HCT116 (cell line): Measurements from ENCODE around the gene CSNK2A2. TPM values are rescaled to one million over a fixed set of nuclear protein-coding genes. Genes with fewer than 3 reads are reported as not detected.

ENCODE experiments used
- ATAC-seq: fragments of 200-7000 bp; cut with Tn5 transposase; 2 replicates; pipeline ENCODE4 v1.9.1; 2020; ENCODE audit warnings: mild to moderate bottlenecking, moderate library complexity
- BruUV-seq: library from RNA; stranded (reverse); fragments of 400-500 nt; replicated peaks from 2 replicates; lab custom pipeline; 2021; lab: Mats Ljungman, UMichigan
- CTCF ChIA-PET: fragments of 300-600 bp; sonication (Branson Sonifier 250); formaldehyde crosslinking; loops from one replicate; lab custom pipeline; 2021; ENCODE audit warnings: antibody characterized with exemption; lab: Charles Lee
- POLR2A ChIA-PET: fragments of 300-600, 350-600 bp; sonication (Branson Sonifier 250); formaldehyde crosslinking; loops from one replicate; lab custom pipeline; 2021; ENCODE audit warnings: antibody characterized with exemption; lab: Charles Lee
- RAD21 ChIA-PET, 2 experiments: fragments of 300-600 bp; sonication (Branson Sonifier 250); formaldehyde crosslinking; loops; one replicate each; lab custom pipeline; 2023; ENCODE audit warnings: low total read pairs in 2 of 2; ENCODE audit not compliant: uncharacterized antibody in 2 of 2, unreplicated experiment in 2 of 2, low non-redundant PET in 1 of 2; lab: Charles Lee
- DNase-seq: peaks from one replicate; pipeline ENCODE4 v3.0.0-alpha.2; 2010; ENCODE audit warnings: low read depth, low spot score
- H2AFZ ChIP-seq: fragments of 200-600 bp; shearing (Covaris generic), sonication (generic); 2 replicates; pipeline ENCODE4 v1.6.1; 2017; ENCODE audit warnings: low read depth, mixed run types, mixed read lengths, antibody characterized with exemption, low read length; ENCODE audit not compliant: poor library complexity, severe bottlenecking
- H3K27ac ChIP-seq: 2 replicates; pipeline ENCODE4 v1.5.1; 2012; ENCODE audit warnings: low read depth, low read length
- H3K27me3 ChIP-seq: fragments of 200-600 bp; sonication (generic); 2 replicates; pipeline ENCODE4 v1.6.1; 2016; ENCODE audit warnings: mixed run types, low read length, mixed read lengths; ENCODE audit not compliant: insufficient read depth
- H3K36me3 ChIP-seq, 2 experiments: fragments of 200-500 bp in 1 of 2; fragments of 200-600 bp in 1 of 2; sonication (Bioruptor generic) in 1 of 2; sonication (generic) in 1 of 2; 2 replicates each; pipeline versions ENCODE4 v1.5.1 to v1.6.1; 2014 to 2016; ENCODE audit warnings: low read length in 2 of 2, inconsistent platforms in 1 of 2, mixed read lengths in 1 of 2, mixed run types in 1 of 2; ENCODE audit not compliant: insufficient read depth in 2 of 2, control insufficient read depth in 1 of 2
- H3K4me1 ChIP-seq, 2 experiments: fragments of 200-600 bp in 1 of 2; sonication (generic) in 1 of 2; 2 replicates each; pipeline versions ENCODE4 v1.5.1 to v1.6.1; 2012 to 2017; ENCODE audit warnings: low read length in 2 of 2, inconsistent platforms in 1 of 2, mild to moderate bottlenecking in 1 of 2, mixed read lengths in 1 of 2, mixed run types in 1 of 2, moderate library complexity in 1 of 2; ENCODE audit not compliant: insufficient read depth in 2 of 2, control insufficient read depth in 1 of 2
- H3K4me2 ChIP-seq: fragments of 200-600 bp; sonication (generic); 2 replicates; pipeline ENCODE4 v1.6.1; 2017; ENCODE audit warnings: mixed run types, low read length, mixed read lengths
- H3K4me3 ChIP-seq, 2 experiments: fragments of 200-600 bp in 1 of 2; sonication (generic) in 1 of 2; replicated peaks in 1 of 2; 2 replicates each; pipeline ENCODE4 v1.5.1; 2011 to 2016; ENCODE audit warnings: low read length in 2 of 2, control low read depth in 1 of 2, low read depth in 1 of 2, mild to moderate bottlenecking in 1 of 2, mixed read lengths in 1 of 2, mixed run types in 1 of 2
- H3K79me2 ChIP-seq: fragments of 200-600 bp; sonication (generic); 2 replicates; pipeline ENCODE4 v1.6.1; 2017; ENCODE audit warnings: mild to moderate bottlenecking, mixed run types, low read length, moderate library complexity, mixed read lengths; ENCODE audit not compliant: insufficient read depth
- H3K9ac ChIP-seq: fragments of 200-600 bp; sonication (generic); 2 replicates; pipeline ENCODE4 v1.6.1; 2016; ENCODE audit warnings: low read length, mixed read lengths
- H3K9me2 ChIP-seq: fragments of 200-600 bp; sonication (generic), shearing (Covaris generic); 2 replicates; pipeline ENCODE4 v1.6.1; 2017; ENCODE audit warnings: mixed run types, mild to moderate bottlenecking, moderate library complexity; ENCODE audit not compliant: insufficient read depth
- H3K9me3 ChIP-seq, 2 experiments: fragments of 200-500 bp in 1 of 2; fragments of 200-600 bp in 1 of 2; sonication (Bioruptor generic) in 1 of 2; sonication (generic) in 1 of 2; 2 replicates each; pipeline ENCODE4 v1.6.1; 2014 to 2017; ENCODE audit warnings: low read length in 2 of 2, mixed read lengths in 2 of 2, inconsistent platforms in 1 of 2, low read depth in 1 of 2, mild to moderate bottlenecking in 1 of 2, mixed run types in 1 of 2, moderate library complexity in 1 of 2; ENCODE audit not compliant: control insufficient read depth in 1 of 2, insufficient read depth in 1 of 2
- H4K20me1 ChIP-seq: fragments of 200-600 bp; sonication (generic), shearing (Covaris generic); 2 replicates; pipeline ENCODE4 v1.6.1; 2017; ENCODE audit warnings: mixed run types, mild to moderate bottlenecking, moderate library complexity; ENCODE audit not compliant: insufficient read depth
- ATF3 ChIP-seq: IDR thresholded peaks from 2 replicates; pipeline ENCODE4 v1.6.1; 2012
- CBX3 ChIP-seq: IDR thresholded peaks from 2 replicates; pipeline ENCODE4 v1.6.1; 2012; ENCODE audit warnings: low read depth
- CEBPB ChIP-seq: IDR thresholded peaks from 2 replicates; pipeline ENCODE4 v1.6.1; 2012; ENCODE audit warnings: low read depth
- CTCF ChIP-seq, 3 experiments: fragments of 200-600 bp in 1 of 3; sonication (generic) in 1 of 3; IDR thresholded peaks in 2 of 3; conservative IDR thresholded peaks in 1 of 3; 2 replicates each; pipeline ENCODE4 v1.5.1; 2012 to 2017; ENCODE audit warnings: low read depth in 2 of 3, low read length in 2 of 3, antibody characterized with exemption in 1 of 3, borderline replicate concordance in 1 of 3, control low read depth in 1 of 3, mild to moderate bottlenecking in 1 of 3, mixed read lengths in 1 of 3, mixed run types in 1 of 3, moderate library complexity in 1 of 3; ENCODE audit not compliant: insufficient read depth in 1 of 3
- EGR1 ChIP-seq: IDR thresholded peaks from 2 replicates; pipeline ENCODE4 v1.6.1; 2012; ENCODE audit warnings: low read depth
- ELF1 ChIP-seq: IDR thresholded peaks from 2 replicates; pipeline ENCODE4 v1.6.1; 2012; ENCODE audit warnings: low read depth, borderline replicate concordance
- EZH2 ChIP-seq: fragments of 200-600 bp; sonication (generic); IDR thresholded peaks from 2 replicates; pipeline ENCODE4 v1.6.1; 2017; ENCODE audit warnings: antibody characterized with exemption, mixed run types
- EZH2phosphoT487 ChIP-seq: fragments of 200-600 bp; IDR thresholded peaks from 2 replicates; pipeline ENCODE4 v1.6.1; 2018; ENCODE audit warnings: antibody characterized with exemption, borderline replicate concordance
- FOSL1 ChIP-seq: IDR thresholded peaks from 2 replicates; pipeline ENCODE4 v1.6.1; 2012; ENCODE audit warnings: low read depth
- JUND ChIP-seq: IDR thresholded peaks from 2 replicates; pipeline ENCODE4 v1.6.1; 2012
- MAX ChIP-seq: IDR thresholded peaks from 2 replicates; pipeline ENCODE4 v1.6.1; 2012
- POLR2AphosphoS5 ChIP-seq: IDR thresholded peaks from 2 replicates; pipeline ENCODE4 v1.6.1; 2011; ENCODE audit warnings: mild to moderate bottlenecking, low read depth, low read length, moderate library complexity
- REST ChIP-seq: IDR thresholded peaks from 2 replicates; pipeline ENCODE4 v1.6.1; 2012; ENCODE audit warnings: low read depth
- SIN3A ChIP-seq: IDR thresholded peaks from 2 replicates; pipeline ENCODE4 v1.6.1; 2012; ENCODE audit warnings: low read depth
- SP1 ChIP-seq: IDR thresholded peaks from 2 replicates; pipeline ENCODE4 v1.6.1; 2012; ENCODE audit warnings: low read depth
- TCF7L2 ChIP-seq: IDR thresholded peaks from 2 replicates; pipeline ENCODE4 v1.7.0; 2011; ENCODE audit warnings: borderline replicate concordance, inconsistent platforms; ENCODE audit not compliant: insufficient read depth, insufficient read length; ENCODE audit errors: extremely low read depth
- YY1 ChIP-seq: IDR thresholded peaks from 2 replicates; pipeline ENCODE4 v1.6.1; 2011; ENCODE audit warnings: low read length, low read depth, moderate library complexity, mild to moderate bottlenecking; ENCODE audit not compliant: insufficient replicate concordance; ENCODE audit errors: extremely low read depth
- ZBTB33 ChIP-seq: IDR thresholded peaks from 2 replicates; pipeline ENCODE4 v1.6.1; 2011; ENCODE audit warnings: mild to moderate bottlenecking, low read length, moderate library complexity; ENCODE audit not compliant: insufficient replicate concordance; ENCODE audit errors: extremely low read depth
- ZFX ChIP-seq: fragments of 450-650 bp; IDR thresholded peaks from 2 replicates; pipeline ENCODE4 v1.6.1; 2017
- ZNF274 ChIP-seq: fragments of 200-500 bp; sonication (Bioruptor generic); IDR thresholded peaks from 2 replicates; pipeline ENCODE4 v1.6.1; 2014; ENCODE audit warnings: mild to moderate bottlenecking, low read depth, low read length, inconsistent platforms
- intact Hi-C: fragments of 100-400 bp; cut with micrococcal nuclease; formaldehyde crosslinking; loops from 2 replicates; pipeline ENCODE4 v1.10.0; 2022
- total RNA-seq: library from RNA; stranded (reverse); gene quantifications from one replicate; pipeline ENCODE4 v1.2.1, GENCODE V29; 2021; ENCODE audit not compliant: unreplicated experiment

Gene CSNK2A2
- total RNA-seq, 1 experiment from 2014 or later, result 97.7 TPM

GRCh38 chr16:58125041-58125440 lies 72.9 kb downstream of the CSNK2A2 start:
- no peak for TF ChIP-seq CBX3
- TF ChIP-seq CEBPB, result no peak
- TF ChIP-seq FOSL1, result no peak
- TF ChIP-seq ATF3, result no peak
- no peak for TF ChIP-seq TCF7L2
- TF ChIP-seq ZNF274, result no peak
- no peak for TF ChIP-seq EGR1
- TF ChIP-seq SP1, result no peak
- TF ChIP-seq ZFX, result no peak
- no peak for TF ChIP-seq YY1
- TF ChIP-seq EZH2phosphoT487, result no peak
- TF ChIP-seq SIN3A, result no peak
- TF ChIP-seq JUND, result no peak
- TF ChIP-seq EZH2, result no peak
- no peak for TF ChIP-seq ZBTB33
- no peak for TF ChIP-seq ELF1
- no peak for TF ChIP-seq MAX
- TF ChIP-seq POLR2AphosphoS5, result no peak
- TF ChIP-seq CTCF (IDR thresholded peaks at IDR 0.05 in 2 of 3, conservative IDR thresholded peaks at IDR 0.05 in 1 of 3; ENCODE audit: borderline replicate concordance in 1 of 3, insufficient read depth in 1 of 3, low read depth in 2 of 3, low read length in 2 of 3), result no peak
- TF ChIP-seq REST, result no peak
- no peak overlapping the region for H3K4me2 ChIP-seq
- BruUV-seq, result no TSS peak
- H3K4me3 ChIP-seq, result no peak overlapping the region
- no peak for ATAC-seq
- no peak overlapping the region for H3K9ac ChIP-seq
- H3K9me2 ChIP-seq, result no peaks in the 10 kb centered on the region
- peaks cover 11 to 34% of the 10 kb centered on the region in 2 experiments; a peak in 3 of 4 replicates for H3K4me1 ChIP-seq
- POLR2A ChIA-PET, result no interaction called here
- H3K9me3 ChIP-seq, result no peaks in the 10 kb centered on the region
- H2AFZ ChIP-seq, result no peak overlapping the region
- CTCF ChIA-PET, result interaction anchor here (1.5 kb wide), 1 partner anchor 28 kb away, joined by 3 read pairs; no protein-coding TSS in a partner anchor
- no peaks in the 10 kb centered on the region for H3K27me3 ChIP-seq
- no peaks in the 10 kb centered on the region for H3K36me3 ChIP-seq
- peaks cover 87% of the 10 kb centered on the region for H3K79me2 ChIP-seq
- no peak overlapping the region for H3K27ac ChIP-seq
- intact Hi-C loops, result no loop called here
- no peak for DNase-seq
- RAD21 ChIA-PET, result no interaction called here
- H4K20me1 ChIP-seq, result peaks cover 29% of the 10 kb centered on the region; the same call in 1 of the 2 replicates
